HTERT RPE-1 (cell line): ENCODE results near the gene MIOS.

ENCODE experiments used
- in situ Hi-C: fragments of 300-500 bp; cut with MboI; formaldehyde crosslinking; loops from 4 replicates; pipeline ENCODE4 v1.14.3; 2020; ENCODE audit warnings: low sequenced_read_pairs

Gene MIOS

DNA sequence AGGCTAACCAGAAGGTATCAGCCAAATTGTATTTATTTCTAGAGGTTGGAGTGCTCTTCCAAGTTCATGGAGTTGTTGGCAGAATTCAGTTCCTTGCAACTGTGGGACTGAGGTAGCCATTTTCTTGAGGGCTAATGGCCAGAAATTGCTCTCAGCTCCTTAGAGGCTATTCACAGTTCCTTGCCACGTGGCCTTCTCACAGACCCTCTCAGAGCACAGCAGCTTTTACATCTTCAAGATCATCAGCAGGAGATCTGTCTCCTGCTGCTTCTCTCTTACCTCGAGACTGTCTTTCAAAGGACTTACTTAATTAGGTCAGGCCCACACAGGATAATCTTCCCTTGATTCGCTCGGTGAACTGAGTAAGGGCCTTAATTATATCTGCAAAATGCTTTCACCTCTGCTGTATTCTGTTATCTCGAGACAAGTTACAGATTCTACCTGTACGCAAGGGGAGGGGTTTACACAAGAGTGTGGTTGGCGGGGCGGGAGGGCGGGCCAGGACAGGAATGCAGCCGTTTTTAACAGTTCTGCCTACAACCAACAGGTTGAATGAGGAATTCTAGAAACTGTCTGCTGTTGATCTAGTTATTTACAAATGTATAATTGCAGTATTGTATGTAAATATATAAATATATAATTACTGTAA lies 15.0 kb downstream of the MIOS start:
- in situ Hi-C loops, result no loop called here

DNA sequence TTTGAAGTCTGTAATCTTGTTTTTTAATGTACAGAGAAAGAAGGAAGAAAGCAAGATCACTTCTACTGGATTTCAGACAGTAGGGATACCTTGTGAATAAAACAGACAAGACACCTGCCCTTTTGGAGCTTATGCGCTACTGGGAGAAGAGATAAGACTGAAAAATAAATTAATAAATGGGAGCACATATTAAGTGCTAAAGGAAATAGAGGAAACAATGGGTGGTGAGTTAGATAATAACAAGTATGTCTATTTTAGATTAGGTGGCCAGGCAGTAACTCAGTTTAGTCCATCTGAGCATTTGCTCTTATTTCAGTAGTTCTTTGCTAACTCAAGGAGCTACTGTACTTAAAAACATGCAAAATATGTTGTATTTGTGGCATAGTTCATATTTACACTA lies 15.9 kb downstream of the MIOS start:
- in situ Hi-C loops, result no loop called here

DNA sequence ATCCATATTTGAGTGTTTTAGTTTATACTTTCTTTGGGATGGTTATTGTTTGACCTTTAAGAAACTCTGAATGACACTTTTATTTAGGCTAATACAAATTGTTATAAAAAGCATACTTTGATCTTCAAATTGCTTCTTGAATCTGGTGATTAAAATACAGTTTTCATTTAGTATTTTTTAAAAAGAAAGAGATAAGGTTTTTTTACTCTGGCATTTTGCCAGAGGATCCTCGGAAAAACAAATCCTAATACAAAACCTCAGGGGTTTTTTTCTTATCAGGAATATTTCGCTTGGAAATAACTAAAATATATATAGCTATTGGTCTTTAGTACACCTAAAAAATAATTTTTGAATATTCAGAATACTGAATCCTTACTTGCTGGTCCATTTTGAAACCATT lies 17.0 kb downstream of the MIOS start:
- in situ Hi-C loops, result no loop called here

DNA sequence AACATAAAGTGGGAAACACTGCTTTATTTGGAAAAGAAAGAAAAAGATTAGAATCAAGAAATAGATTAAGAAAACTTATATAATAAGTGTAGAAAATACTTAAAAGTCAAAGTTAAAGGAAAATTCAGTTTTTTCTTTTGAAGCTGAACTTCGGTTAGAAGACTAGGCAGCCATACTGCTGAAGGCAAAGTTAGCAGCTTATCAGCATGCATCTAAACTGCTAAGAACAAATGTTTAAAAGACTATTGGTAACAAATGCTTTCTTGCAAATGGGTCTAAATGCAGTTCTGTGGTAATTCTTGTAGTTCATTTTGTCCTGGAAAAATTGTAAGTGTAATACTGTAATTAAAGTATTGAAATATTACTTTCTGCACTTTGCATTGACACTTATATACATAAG lies 18.0 kb downstream of the MIOS start:
- in situ Hi-C loops, result no loop called here

DNA sequence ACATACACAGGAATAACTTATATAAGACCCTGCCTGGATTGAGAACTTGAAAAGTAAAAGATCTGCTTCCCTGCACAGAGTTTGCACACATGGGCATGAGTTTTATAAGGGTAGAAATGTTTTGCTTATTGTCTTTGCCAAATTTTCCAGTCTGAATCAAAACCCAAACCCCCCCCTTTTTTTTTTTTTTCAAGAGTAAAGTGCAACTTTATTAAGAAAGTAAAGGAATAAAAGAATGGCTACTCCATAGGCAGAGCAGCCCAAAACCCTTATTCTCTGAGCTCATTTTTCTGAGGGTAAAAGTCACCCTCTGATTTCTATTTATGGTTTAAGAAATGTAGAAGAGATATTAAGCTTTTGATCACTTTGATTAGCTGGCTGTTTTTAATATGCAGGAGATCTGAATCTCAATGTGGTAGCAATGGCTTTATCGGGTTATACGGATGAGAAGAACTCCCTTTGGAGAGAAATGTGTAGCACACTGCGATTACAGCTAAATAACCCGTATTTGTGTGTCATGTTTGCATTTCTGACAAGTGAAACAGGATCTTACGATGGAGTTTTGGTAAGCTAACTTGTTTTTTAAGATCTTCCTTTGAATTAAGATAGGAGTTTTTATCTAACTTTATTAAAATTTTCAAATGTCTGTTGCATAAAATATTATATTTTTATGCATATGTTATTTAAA lies 18.7 kb downstream of the MIOS start:
- in situ Hi-C loops, result no loop called here

DNA sequence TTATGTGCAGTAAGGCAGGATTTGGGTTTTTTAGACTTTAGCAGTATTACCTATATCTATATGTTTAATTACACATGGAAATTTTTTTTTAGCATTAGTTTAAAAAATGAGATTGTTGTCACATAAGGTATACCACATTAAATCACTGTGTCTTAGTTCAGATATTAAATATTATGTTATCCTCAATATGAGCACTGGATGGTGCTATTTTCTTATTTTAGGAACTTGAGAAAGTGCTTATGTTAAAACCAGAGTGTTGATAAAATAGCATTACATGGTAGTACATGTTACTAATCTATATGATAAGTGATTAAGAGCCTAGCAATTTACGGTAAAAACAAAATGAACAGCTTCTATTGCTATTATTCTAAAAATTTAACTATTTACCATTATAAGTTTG lies 28.8 kb downstream of the MIOS start:
- in situ Hi-C loops, result no loop called here

DNA sequence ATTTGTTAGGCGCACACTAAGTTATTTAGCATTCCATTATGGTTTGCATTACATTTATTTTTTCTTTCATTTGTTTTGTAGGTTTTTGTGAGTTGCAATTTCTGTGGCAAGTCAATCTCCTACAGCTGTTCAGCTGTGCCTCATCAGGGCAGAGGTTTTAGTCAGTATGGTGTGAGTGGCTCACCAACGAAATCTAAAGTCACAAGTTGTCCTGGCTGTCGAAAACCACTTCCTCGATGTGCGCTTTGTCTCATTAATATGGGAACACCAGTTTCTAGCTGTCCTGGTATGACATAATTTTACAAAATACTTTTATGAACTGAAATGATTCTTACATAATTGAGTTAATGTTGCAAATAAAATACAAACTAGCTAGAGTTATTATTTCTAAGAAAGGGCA lies 29.5 kb downstream of the MIOS start:
- in situ Hi-C loops, result no loop called here

DNA sequence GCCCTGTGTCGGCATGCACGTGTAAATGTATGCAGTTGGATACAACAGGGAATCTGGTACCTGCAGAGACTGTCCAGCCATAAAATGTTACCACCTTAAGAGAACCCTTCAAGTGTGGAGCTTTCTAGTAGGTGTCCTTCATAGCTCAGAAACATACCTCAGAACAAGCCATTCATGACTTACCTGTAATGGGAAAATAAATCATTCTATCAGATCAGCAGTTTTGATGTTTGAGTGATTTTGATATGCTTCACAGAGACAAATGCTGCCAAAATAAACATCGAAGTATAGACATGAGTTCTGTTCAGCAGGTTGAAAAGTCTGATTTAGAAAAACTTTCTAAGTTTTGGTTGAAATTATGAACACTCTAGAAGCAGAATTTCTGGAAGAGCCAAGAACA lies 40.3 kb downstream of the MIOS start:
- in situ Hi-C loops, result no loop called here

DNA sequence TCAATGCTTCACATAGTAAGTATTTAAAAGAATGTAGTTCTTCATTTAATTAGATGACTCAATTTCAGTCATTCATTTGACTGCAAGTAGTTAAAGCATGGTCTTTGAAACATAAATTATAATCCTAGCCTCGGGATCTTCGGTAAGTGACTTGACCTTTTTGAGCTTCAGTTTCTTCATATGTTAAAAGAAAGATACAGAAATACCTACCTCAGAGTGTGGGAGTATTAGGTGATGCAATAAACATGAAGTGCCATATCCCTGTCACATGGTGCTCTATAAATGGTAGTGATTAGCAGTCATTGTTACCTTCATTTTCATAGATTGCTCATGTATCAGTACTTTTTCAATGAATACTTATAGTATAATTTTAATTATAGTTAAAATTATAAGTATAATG lies 42.6 kb downstream of the MIOS start:
- in situ Hi-C loops, result no loop called here

DNA sequence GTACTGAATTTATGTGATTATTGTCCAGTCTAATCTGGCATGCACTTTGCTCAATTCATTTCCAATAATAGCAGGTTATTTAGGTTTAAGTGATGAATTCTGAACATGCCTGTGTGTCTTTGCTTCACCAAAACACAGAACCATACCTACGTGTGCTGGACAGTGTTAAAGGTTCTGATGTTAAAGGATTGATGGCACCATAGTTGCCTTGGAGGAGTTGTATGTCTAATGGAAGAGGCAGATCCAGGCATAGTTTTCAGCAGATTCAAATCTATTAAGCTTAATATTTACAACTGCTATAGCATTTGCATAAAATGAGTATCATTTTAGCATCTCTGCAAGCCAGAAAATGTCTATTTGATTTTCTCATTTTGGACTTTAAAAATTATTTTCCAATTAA lies 45.8 kb downstream of the MIOS start:
- in situ Hi-C loops, result no loop called here

DNA sequence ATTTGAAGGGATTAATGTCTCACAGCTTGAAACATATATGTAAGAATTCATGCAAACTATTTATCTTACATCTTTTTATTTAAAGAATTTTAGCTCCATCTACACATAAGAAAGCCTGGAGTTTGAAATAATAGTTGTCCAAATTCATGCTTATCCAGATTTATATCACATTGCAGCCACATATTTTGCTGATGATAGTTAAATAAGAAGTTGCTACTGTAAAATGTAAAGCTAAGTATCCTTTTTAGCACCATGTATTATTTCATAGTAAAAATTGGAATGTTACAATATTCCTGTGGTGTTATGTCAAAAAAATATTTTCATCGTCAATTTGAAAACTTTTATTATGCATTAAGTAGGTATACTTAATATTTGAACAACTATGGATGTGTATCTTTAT lies 46.5 kb downstream of the MIOS start:
- in situ Hi-C loops, result no loop called here

DNA sequence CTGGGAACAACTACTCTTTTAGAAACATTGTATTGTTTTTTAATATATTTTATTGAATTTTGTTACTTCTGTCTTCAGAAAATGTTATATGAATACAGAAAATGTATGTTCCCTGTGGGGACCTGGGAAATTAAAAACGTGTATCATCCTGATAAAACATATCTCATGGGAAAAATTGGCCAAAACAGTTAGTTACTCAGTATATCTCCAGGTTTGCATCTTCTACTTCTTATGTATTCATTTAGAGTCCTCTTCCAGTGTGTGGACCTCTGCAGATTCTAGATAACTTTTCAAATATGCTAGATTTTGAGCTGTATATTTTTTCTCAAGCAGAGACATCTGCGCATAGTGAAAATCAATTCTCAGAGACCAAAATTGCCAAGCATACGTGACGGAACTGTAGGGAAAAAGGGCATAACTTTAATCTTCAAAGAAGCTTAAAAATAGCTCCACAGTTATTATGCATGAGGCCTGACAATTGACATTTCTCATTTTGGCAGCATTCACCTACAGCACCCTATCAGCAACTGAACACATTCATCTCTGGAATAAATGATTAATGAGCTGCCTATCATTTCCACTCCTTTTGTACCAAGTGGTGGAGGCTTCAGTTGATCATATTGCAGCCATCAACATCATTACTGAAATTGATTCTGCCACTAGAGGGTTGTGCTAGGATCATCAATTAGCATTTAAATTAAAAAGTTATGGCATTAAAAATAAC lies 47.5 kb downstream of the MIOS start:
- in situ Hi-C loops, result no loop called here

DNA sequence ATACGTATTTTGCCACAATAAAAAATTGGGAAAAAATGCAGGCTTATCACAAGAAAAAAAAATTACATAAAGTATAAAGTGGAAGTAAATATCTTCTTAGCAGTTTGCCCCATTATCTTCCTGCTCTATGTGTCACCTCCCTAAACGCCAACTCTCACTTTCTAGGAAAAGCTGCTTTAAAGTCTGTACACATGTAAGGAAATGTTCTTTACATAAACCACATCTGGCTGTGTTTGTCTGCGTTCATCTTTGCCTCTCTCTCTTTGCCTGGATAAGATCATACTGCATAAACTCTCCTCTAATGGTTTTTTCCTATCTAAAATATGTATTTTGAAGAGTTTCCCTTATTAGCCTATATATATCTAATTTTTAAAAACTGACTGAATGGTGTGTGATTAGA lies 50.9 kb downstream of the MIOS start:
- in situ Hi-C loops, result no loop called here

DNA sequence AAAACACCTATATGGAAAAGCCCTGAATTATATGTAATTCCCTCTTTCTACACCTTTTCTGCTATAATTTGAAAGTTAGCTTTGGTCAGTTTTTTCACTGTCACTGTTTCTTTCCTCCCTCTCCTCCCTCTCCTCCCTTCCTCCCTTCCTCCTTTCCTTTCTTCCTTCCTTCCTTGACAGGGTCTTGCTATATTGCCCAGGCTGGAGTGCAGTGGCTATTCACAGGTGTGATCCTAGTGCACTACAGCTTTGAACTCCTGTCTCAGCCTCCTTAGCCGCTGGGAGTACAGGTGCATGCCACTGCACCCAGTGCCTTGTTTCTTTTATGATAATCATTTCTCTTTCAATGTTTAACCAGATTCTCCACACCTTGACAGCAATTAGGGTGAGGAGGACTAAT lies 51.7 kb downstream of the MIOS start:
- in situ Hi-C loops, result no loop called here

DNA sequence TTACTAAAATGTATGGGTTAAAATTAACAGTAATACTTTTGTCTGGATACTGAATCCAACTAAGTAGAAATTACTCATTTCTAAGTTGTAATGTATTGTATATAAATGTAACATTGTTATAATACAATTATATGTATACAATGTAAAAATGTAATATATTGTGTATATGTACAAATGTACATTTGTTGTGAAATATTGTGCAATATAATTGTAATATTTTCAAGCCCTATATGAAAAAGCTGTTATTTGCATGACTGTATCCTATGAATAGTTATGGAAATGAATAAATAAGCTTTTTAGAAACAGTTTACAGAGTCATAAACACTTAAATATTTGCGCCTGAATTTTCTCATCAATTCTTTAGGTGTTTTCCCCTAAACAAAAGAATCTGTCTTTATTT lies 53.6 kb downstream of the MIOS start:
- in situ Hi-C loops, result no loop called here

DNA sequence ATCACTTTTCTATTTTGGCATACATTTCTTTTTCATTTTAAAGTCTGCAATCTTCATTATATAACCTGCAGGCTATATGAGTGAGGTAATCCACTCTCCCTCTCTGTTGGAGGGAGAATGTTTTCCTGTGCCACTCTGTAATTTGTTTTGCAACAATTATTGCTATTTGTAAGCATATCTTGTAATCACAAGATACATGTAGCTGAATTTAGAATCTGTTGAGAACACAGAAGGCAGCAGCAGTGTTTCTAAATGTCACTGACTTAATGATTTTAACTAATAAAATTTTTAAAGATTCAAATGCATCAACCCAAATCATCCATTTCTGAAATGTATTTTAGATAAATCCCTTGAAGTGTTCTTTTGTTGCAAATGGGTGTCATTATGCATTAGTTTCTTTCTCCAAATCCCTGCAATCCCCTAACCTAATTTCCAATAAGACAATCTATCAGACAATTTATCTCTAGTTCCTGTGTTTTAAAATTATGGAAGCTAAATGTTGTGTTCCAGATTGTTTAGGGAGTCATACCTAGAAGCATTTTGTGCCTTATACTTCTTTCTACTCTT lies 54.0 kb downstream of the MIOS start:
- in situ Hi-C loops, result no loop called here

DNA sequence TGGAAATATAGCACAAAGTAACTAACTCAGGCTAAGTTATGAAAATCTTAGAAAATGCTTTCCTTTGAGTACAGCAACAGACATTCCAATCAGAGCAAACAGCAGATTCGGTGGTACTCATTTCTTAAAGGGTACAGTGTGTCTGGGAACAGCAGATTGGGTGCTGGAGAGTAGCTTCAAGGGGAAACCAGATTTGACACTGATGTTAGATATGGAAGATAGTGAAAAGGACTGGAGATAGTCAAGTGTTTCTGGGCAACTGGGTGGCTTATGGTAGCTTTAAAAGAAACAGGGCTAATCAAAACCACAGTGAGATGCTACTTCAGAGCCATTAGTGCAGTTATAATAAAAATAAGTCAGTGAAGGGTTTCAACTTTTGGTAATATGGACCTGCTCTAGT lies 61.8 kb downstream of the MIOS start:
- in situ Hi-C loops, result no loop called here

DNA sequence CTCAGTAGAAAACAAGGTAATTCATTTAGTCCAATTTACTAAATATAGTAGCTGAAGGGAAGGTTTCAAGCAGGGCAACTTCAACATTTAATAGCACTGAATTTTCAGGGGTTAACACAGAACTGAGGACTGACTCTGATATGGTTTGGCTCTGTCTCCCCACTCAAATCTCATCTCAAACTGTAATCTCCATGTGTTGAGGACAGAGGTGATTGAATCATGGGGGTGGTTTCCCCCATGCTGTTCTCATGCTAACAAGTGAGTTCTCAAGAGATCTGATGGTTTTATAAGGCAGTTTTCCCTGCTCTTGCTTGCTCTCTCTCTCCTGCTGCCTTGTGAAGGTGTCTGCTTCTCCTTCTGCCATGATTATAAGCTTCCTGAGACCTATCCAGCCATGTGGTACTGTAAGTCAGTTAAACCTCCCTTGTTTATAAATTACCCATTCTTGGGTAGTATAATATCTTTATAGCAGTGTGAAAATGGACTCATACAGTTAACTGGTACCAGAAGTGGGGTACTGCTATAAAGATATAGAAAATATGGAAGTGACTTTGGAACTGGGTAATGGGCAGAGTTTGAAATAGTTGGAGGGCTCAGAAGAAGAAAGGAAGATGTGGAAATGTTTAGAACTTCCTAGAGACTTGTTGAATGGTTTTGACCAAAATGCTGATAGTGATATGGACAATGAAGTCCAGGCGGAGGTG lies 64.1 kb downstream of the MIOS start:
- in situ Hi-C loops, result no loop called here

DNA sequence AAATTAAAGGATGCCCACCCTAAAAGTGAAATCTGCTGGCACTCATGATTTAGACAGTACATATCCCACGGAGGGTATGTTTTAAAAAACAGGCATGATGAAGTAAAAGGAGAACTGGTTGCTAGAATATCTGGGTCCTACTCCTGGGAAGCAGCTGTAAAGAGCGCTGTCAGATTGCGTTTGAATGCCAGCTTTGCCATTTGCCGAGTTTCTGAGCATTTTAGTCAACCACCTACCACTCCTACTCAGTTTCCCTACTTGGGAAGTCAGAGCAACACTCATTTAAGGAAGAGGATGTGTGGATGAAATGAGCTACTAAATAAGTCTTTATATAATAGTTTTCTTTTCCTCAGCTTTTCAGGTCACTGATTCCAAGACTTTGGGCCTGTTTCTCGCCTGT lies 72.7 kb downstream of the MIOS start:
- in situ Hi-C loops, result no loop called here

DNA sequence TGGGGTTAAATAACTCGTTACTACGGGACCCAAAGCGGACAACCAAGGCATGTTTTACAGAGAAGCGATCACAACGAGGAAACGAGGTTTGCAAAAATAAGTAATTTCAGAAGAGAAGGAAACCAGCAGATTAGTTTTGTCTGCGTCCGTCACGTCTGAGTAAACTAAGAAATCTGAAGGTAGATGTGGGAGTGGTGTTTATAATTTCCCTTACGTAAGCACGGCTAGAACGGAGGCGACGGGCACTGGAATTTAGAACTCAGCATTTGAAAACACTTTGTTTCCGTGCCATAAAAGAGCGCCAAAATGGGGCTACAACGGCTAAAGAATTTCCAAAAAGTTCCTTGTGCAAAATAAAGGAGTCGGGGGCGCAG lies 73.2 kb downstream of the MIOS start:
- in situ Hi-C loops, result no loop called here
